Stimulated activated CD4-positive, alpha-beta T cell treated with anti-CD3 and anti-CD28 coated beads, TNF-alpha, amount 100 ng/mL, for 1 hour (primary cell): ENCODE data around the gene WNT4.

Experiments
- DNase-seq, 3 donors: peaks; one replicate each; pipeline ENCODE4 v3.0.0-alpha.2; 2020; ENCODE audit warnings: low read depth in 3 of 3, low spot score in 1 of 3

Gene WNT4

DNA sequence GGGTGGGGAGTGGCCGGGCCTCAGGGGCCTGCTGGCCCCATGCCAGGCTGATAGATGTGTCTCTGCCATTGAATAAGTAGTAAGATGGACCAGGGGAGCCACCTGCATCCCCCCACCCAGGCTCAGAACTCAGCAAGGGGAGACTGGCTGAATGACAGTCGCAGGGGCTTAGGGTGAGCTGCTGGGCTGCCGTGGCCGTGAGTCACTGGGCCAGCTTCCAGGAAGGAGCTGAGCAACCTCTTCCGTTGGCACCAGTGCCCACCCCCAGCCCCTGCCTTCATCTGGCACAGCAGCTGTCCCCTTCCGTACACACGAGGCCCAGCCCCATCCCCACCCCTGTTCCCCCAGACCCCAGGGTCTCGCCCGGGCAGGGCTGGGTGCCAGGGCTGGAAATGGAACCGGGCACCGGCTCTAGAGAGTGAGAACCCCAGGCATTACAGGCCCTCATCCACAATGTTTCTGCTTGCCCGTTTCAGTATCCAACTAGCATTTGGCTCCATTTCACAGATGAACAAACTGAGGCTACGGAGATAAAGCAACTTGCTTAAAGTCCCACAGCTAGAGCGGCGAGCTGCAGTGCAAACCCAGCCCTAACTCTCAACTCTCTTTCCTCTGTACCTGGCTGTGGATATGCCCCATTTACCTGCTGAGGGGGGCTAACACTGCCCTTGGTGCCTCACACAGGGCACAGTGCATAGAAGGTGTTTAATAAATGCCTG lies 10.2 kb downstream of the WNT4 start:
- DNase-seq = no peak

GRCh38 chr1:22131875-22132486 lies 10.9 kb downstream of the WNT4 start:
- DNase-seq = peak; percentile 7 to 51 (median 16)

DNA sequence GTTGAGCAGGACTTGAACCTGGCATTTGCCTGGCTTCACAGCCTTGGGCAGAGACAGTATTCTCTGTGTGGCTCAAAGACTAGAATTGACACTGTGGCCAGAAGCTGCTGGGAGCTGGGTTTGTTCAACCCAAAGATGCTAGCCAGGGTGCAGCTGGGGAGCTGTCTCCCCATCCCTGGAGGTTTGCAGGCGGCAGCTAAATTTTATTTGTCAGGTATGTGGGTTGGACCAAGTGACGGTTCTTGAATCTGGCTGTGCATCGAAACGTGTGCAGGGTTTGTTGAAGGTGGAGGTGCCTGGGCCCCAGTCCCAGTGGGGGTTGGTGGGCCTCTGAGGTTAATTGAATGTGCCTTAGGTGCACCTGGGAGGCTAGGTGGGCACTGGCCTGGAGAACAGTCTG lies 11.8 kb downstream of the WNT4 start:
- DNase-seq = no peak

- no peak for DNase-seq
Measured at GRCh38 chr1:22129501-22130117, 13.3 kb downstream of the WNT4 start.

DNA sequence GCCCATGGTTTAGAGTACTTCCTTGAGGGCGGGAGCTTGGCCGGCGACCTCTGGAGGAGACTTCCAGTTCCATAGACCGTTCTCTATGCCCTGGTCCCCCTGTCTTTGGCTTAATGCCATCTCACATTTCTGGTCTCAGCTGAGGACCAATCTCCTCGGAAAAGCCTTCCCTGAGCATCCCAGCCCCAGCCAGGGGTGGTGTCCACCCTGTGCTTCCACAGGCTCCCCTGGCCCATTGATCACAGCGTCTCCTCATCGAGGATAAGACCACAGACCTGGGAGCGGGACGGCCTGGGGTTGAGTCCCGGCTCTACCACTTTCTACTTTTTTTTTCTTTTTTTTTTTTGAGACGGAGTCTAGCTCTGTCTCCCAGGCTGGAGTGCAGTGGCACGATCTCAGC lies 14.5 kb downstream of the WNT4 start:
- DNase-seq = no peak

GRCh38 chr1:22127731-22128130 lies 15.2 kb downstream of the WNT4 start:
- DNase-seq = no peak

DNA sequence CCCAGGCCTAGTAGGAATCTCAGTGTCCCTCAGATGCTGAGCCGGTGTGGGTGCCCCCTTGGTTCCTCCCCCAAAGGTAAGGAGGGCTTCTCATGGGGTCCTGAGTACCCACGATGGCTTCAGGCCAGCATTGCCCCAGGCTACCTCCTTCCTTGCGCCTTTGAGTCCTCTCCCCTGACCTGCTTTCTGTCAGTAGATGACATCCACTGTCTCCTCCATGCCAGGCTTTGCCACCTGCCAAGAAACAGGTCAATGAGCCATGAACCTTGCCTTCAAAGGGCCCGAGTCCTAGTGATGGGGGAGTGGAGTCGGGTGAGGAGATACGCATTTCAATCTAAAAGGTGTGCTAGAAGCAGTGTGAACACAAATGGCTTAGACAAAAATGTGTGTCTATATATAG lies 15.6 kb downstream of the WNT4 start:
- no peak for DNase-seq

DNA sequence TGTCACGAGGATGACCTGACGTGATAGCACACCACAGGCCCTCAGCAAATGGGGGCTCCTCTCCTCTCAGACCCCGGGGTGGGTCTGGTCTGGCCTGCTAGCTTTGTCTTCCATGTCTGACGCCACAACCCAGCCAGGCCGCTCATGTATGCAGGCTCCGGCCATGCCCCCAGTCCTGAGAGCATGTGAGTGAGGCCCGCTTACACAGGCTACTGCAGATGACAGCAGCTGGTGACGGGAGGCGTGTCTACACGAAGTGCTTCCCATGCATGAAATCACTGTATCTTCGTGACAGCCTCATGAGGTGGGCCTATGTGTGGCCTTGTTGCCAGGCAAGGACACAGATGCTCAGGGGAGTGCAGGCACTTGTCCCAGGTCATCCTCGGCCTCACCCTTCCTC lies 16.4 kb downstream of the WNT4 start:
- no peak for DNase-seq

DNA sequence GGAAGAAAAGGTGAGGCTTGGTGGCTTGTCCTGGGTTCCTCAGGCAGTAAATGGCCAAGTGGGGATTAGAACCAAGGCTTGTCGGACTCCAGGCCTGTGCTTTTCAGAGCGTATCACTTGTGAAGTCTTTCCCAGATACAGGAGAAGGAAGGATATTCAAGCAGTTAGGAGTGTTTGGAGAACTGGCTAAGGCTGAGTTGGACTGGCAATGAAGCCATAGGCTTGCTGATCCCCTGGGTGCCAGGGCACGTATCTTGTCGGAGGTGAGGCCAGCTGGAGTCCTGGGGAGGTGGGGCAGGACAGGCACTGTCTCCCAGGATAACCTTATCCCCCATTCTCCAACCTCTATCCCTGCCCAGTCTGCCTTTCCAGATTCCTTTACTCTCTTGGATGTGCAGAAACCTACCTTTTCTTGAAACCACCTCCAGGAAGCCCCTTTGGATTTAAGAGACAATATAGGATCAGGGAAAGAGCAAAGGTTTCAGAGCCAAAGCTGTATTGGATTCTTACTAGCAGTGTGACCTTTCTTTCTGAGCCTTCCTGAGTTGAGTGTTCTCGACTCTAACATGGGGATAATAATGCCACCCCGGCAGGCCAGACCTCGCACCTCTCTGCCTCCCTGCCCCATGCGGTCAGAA lies 18.2 kb downstream of the WNT4 start:
- DNase-seq = no peak

- no peak for DNase-seq
Measured at GRCh38 chr1:22123901-22124404, 18.9 kb downstream of the WNT4 start.

GRCh38 chr1:22123071-22123390 lies 19.9 kb downstream of the WNT4 start:
- DNase-seq = no peak

- DNase-seq = no peak
Measured at GRCh38 chr1:22122273-22123070, 20.4 kb downstream of the WNT4 start.

- DNase-seq = no peak
Measured at GRCh38 chr1:22121421-22121911, 21.4 kb downstream of the WNT4 start.

- no peak for DNase-seq
Measured at GRCh38 chr1:22120469-22120790, 22.5 kb downstream of the WNT4 start.

- DNase-seq = no peak
Measured at GRCh38 chr1:22119626-22120468, 23.1 kb downstream of the WNT4 start.

- no peak for DNase-seq
Measured at GRCh38 chr1:22118291-22118992, 24.5 kb downstream of the WNT4 start.

- no peak for DNase-seq
Measured at GRCh38 chr1:22117851-22118250, 25.0 kb downstream of the WNT4 start.

DNA sequence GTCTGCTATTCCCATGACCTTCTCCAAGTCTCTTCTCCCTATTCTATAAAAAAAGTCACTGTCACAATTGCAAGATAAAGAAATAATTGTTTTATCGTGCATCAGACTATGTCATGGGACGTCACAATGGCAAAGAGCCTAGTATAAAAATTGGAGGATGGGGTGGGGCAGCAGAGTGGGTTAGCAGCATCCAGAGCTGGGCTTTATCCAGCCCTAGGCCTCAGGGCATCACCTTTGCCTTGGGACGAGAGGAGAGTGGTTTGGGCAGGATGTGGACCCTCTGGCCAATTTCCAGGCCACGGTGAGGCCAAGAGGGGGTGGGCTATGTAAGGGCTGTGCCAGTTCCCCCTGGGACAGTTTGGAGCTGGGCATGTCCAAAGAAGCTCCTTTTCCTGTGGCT lies 25.7 kb downstream of the WNT4 start:
- no peak for DNase-seq

GRCh38 chr1:22115286-22115685 lies 27.6 kb downstream of the WNT4 start:
- DNase-seq = no peak
